HepG2 (cell line): ENCODE measurements around the gene NLRC3. TPM values are rescaled to one million over a fixed set of nuclear protein-coding genes. Genes with fewer than 3 reads are reported as not detected.

Experiments
- AKAP8 ChIP-seq: sonication (generic); formaldehyde crosslinking; IDR thresholded peaks from 2 replicates; pipeline ENCODE4 v1.5.1; 2020; ENCODE audit warnings: mild to moderate bottlenecking, missing genetic modification reagents
- CERS6 ChIP-seq: sonication (generic); formaldehyde crosslinking; IDR thresholded peaks from 2 replicates; pipeline ENCODE4 v1.5.0; 2020; ENCODE audit warnings: missing genetic modification reagents
- KDM2A ChIP-seq: sonication (generic); formaldehyde crosslinking; IDR thresholded peaks from 2 replicates; pipeline ENCODE4 v1.4.0; 2020; ENCODE audit warnings: low read depth, missing genetic modification reagents, borderline replicate concordance
- KDM6A ChIP-seq: IDR thresholded peaks from 2 replicates; pipeline ENCODE4 v1.6.1; 2016; ENCODE audit warnings: low read depth
- MXD3 ChIP-seq: IDR thresholded peaks from 2 replicates; pipeline ENCODE4 v1.6.1; 2016; ENCODE audit warnings: mild to moderate bottlenecking, missing biosample characterization, missing genetic modification reagents
- NR2F6 ChIP-seq, 2 experiments: IDR thresholded peaks; 2 replicates each; pipeline ENCODE4 v1.6.1; 2016; ENCODE audit warnings: antibody characterized with exemption in 1 of 2, mild to moderate bottlenecking in 1 of 2
- RARG ChIP-seq: sonication (generic); formaldehyde crosslinking; IDR thresholded peaks from 2 replicates; pipeline ENCODE4 v1.4.0; 2020; ENCODE audit warnings: low read depth, mild to moderate bottlenecking, missing genetic modification reagents
- RCOR2 ChIP-seq: IDR thresholded peaks from 2 replicates; pipeline ENCODE4 v1.6.1; 2016; ENCODE audit warnings: missing biosample characterization, missing genetic modification reagents
- XRCC5 ChIP-seq: fragments of 200-400 bp; formaldehyde crosslinking; optimal IDR thresholded peaks from 2 replicates; pipeline ENCODE3; 2017; ENCODE audit warnings: mild to moderate bottlenecking, low read length
- YEATS4 ChIP-seq: sonication (generic); formaldehyde crosslinking; IDR thresholded peaks from 2 replicates; pipeline ENCODE4 v1.4.0; 2020; ENCODE audit warnings: missing genetic modification reagents, borderline replicate concordance
- ZFYVE20 ChIP-seq: sonication (generic); formaldehyde crosslinking; IDR thresholded peaks from 2 replicates; pipeline ENCODE4 v1.8.0; 2023; ENCODE audit warnings: low read depth, mild to moderate bottlenecking, moderate library complexity, missing genetic modification reagents, borderline replicate concordance
- ZNF12 ChIP-seq: sonication (generic); formaldehyde crosslinking; IDR thresholded peaks from 2 replicates; pipeline ENCODE4 v1.5.0; 2020; ENCODE audit warnings: missing genetic modification reagents
- ZNF224 ChIP-seq: sonication (generic); formaldehyde crosslinking; IDR thresholded peaks from 2 replicates; pipeline ENCODE4 v1.5.0; 2020; ENCODE audit warnings: mild to moderate bottlenecking, missing genetic modification reagents
- ZNF484 ChIP-seq: sonication (generic); formaldehyde crosslinking; IDR thresholded peaks from 2 replicates; pipeline ENCODE4 v1.5.1; 2020; ENCODE audit warnings: mild to moderate bottlenecking, low read depth, missing genetic modification reagents, borderline replicate concordance
- ZNF549 ChIP-seq: sonication (generic); formaldehyde crosslinking; IDR thresholded peaks from 2 replicates; pipeline ENCODE4 v1.5.0; 2020; ENCODE audit warnings: missing genetic modification reagents
- ZNF567 ChIP-seq: sonication (generic); formaldehyde crosslinking; IDR thresholded peaks from 2 replicates; pipeline ENCODE4 v1.8.1; 2023; ENCODE audit warnings: mild to moderate bottlenecking, missing genetic modification reagents, borderline replicate concordance
- ZNF569 ChIP-seq: sonication (generic); formaldehyde crosslinking; IDR thresholded peaks from 2 replicates; pipeline ENCODE4 v1.5.0; 2020; ENCODE audit warnings: mild to moderate bottlenecking, missing genetic modification reagents, moderate library complexity, borderline replicate concordance
- ZNF660 ChIP-seq: sonication (generic); formaldehyde crosslinking; IDR thresholded peaks from 2 replicates; pipeline ENCODE4 v1.5.1; 2020; ENCODE audit warnings: mild to moderate bottlenecking, low read depth, missing genetic modification reagents, borderline replicate concordance
- ZNF720 ChIP-seq: sonication (generic); formaldehyde crosslinking; IDR thresholded peaks from 2 replicates; pipeline ENCODE4 v1.4.0; 2020; ENCODE audit warnings: missing genetic modification reagents
- ZNF768 ChIP-seq: sonication (generic); formaldehyde crosslinking; IDR thresholded peaks from 2 replicates; pipeline ENCODE4 v1.4.0; 2020; ENCODE audit warnings: missing genetic modification reagents
- polyA plus RNA-seq, 8 experiments: library from polyadenylated mRNA; depleted of rRNA in 3 of 8; stranded (reverse) in 7 of 8; unstranded in 1 of 8; fragments of >200 nt; fragmentation: Illumina TruSeq in 4 of 8; extraction: Trizol in 4 of 8; gene quantifications; 2 replicates each; pipeline versions ENCODE4 v1.2.1 to v1.2.3, GENCODE V29; 2011 to 2016; ENCODE audit warnings: low read depth in 4 of 8, missing spikeins in 1 of 8, mixed read lengths in 1 of 8; ENCODE audit not compliant: insufficient read depth in 1 of 8
- total RNA-seq, 5 experiments: library from RNA; depleted of rRNA; stranded (reverse); fragments of >200 nt; fragmentation: Illumina TruSeq; extraction: Trizol; gene quantifications; 2 replicates each; pipeline ENCODE4 v1.2.3, GENCODE V29; 2016; ENCODE audit warnings: low read depth in 1 of 5

Gene NLRC3
- total and polyA plus RNA-seq, 2 of the 13 experiments (the other 11 are each of a cell fraction or from before 2014, with no cell fraction given) = not detected

GRCh38 chr16:3596101-3596861 is 19.1 kb upstream of the NLRC3 start (continued):
- TF ChIP-seq CERS6 (CRISPR knock-in tag) (peak; percentile 67; the same call in 1 of the 2 replicates), XRCC5 (peak; percentile 39), RARG (CRISPR knock-in tag) (no peak), AKAP8 (CRISPR knock-in tag) (peak; percentile 75), ZNF484 (CRISPR knock-in tag) (no peak), MXD3 (CRISPR knock-in tag) (peak; percentile 74), ZNF549 (CRISPR knock-in tag) (no peak), ZNF768 (CRISPR knock-in tag) (no peak), ZNF720 (CRISPR knock-in tag) (no peak; the same call in 1 of the 2 replicates), ZNF660 (CRISPR knock-in tag) (no peak), ZFYVE20 (CRISPR knock-in tag) (0 out of 2 replicates have a peak, but pooled peaks have one; percentile 32), RCOR2 (CRISPR knock-in tag) (peak; percentile 82), KDM6A (peak; percentile 76), ZNF224 (CRISPR knock-in tag) (peak; percentile 70; the same call in 1 of the 2 replicates), ZNF569 (CRISPR knock-in tag) (no peak), ZNF12 (CRISPR knock-in tag) (peak; percentile 74; the same call in 1 of the 2 replicates), YEATS4 (CRISPR knock-in tag) (peak; percentile 79), KDM2A (CRISPR knock-in tag) (peak; percentile 73; the same call in 1 of the 2 replicates), NR2F6 (IDR thresholded peaks at IDR 0.05) (peak; percentile 55; the same call in 1 of the 2 replicates), NR2F6 (CRISPR knock-in tag; IDR thresholded peaks at IDR 0.05) (peak; percentile 82), ZNF567 (CRISPR knock-in tag) (no peak)
